Breast epithelium (tissue), 4 donors: ENCODE data around the gene EFNB2. TPM values are rescaled to one million over a fixed set of nuclear protein-coding genes. Genes with fewer than 3 reads are reported as not detected.

Experiments used
- DNase-seq, 2 donors: peaks; one replicate each; pipeline ENCODE4 v3.0.0-alpha.2; 2019; ENCODE audit warnings: low spot score in 2 of 2
- H3K27ac ChIP-seq, 2 donors: fragments of 200-600 bp; sonication (generic) in 1 of 2; one replicate each; pipeline ENCODE4 v1.5.1; 2016 to 2019; ENCODE audit warnings: mild to moderate bottlenecking in 1 of 2
- H3K27me3 ChIP-seq, 2 donors: fragments of 200-600 bp; sonication (generic) in 1 of 2; one replicate each; pipeline versions ENCODE4 v1.5.1 to v1.6.0; 2017 to 2019; ENCODE audit warnings: control low read depth in 1 of 2, mild to moderate bottlenecking in 1 of 2
- H3K36me3 ChIP-seq: fragments of 200-600 bp; one replicate; pipeline ENCODE4 v1.5.1; 2019
- H3K4me1 ChIP-seq, 2 donors: fragments of 200-600 bp; sonication (generic); one replicate each; pipeline ENCODE4 v1.5.1; 2016 to 2019; ENCODE audit warnings: control low read depth in 1 of 2
- H3K4me3 ChIP-seq, 3 donors: fragments of 200-600 bp; sonication (generic); 1 replicate in 2 of 3; 2 replicates in 1 of 3; pipeline ENCODE4 v1.5.1; 2016 to 2019; ENCODE audit warnings: mild to moderate bottlenecking in 3 of 3, moderate library complexity in 2 of 3
- H3K9me3 ChIP-seq, 2 donors: fragments of 200-600 bp; sonication (generic) in 1 of 2; one replicate each; pipeline ENCODE4 v1.5.1; 2016 to 2019; ENCODE audit warnings: control low read depth in 1 of 2
- POLR2A ChIP-seq: fragments of 450-650 bp; IDR thresholded peaks from one replicate; pipeline ENCODE4 v1.6.1; 2016; ENCODE audit warnings: antibody characterized with exemption, mild to moderate bottlenecking, moderate library complexity
- POLR2AphosphoS5 ChIP-seq, 3 donors: sonication (generic); formaldehyde crosslinking; IDR thresholded peaks; one replicate each; pipeline ENCODE4 v1.6.1; 2017; ENCODE audit warnings: antibody characterized with exemption in 3 of 3
- intact Hi-C: fragments of 100-400 bp; cut with DNase I; formaldehyde crosslinking; loops from one replicate; pipeline ENCODE4 v1.15.1; 2023; ENCODE audit warnings: low total_unique reads
- total RNA-seq, 3 donors: library from RNA; depleted of rRNA; stranded (reverse); fragments of >200 nt; gene quantifications; one replicate each; pipeline ENCODE4 v1.1.0, GENCODE V29; 2016
- TF ChIP-seq, protein P1 (sequence below), 3 donors: fragments of 450-650 bp; IDR thresholded peaks; one replicate each; pipeline ENCODE4 v1.5.1; 2016 to 2017; ENCODE audit warnings: antibody characterized with exemption in 3 of 3, mild to moderate bottlenecking in 3 of 3, moderate library complexity in 3 of 3

Gene EFNB2
- total RNA-seq, 3 donors from 2014 or later, result 9.4 to 15.7 (median 15.2) TPM

DNA sequence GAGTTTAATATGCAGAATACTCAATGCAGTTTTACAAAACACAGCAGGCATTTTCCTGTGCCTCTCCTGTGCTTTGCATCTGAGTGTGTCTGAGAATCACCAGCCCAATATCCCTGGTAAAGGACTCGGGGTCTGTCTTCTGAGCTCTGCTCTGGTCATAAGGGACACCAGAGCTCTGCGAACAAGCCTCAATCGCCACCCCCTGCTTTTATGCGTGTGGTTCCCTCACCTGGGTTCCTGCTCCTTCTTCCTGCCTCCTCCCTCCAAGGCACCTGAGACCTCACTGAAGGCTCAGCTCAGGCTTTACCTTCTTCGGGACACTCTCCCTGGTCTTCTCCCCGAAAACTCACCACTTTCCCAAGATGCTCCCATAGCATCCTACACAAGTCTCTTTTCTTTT is 84.5 kb downstream of the EFNB2 start:
- Histone ChIP-seq H3K27me3 (no peaks in the 10 kb centered on the region), H3K9me3 (no peaks in the 10 kb centered on the region), H3K27ac (no peak overlapping the region), H3K36me3 (no peaks in the 10 kb centered on the region), H3K4me3 (no peak overlapping the region), H3K4me1 (no peaks in the 10 kb centered on the region)
- DNase-seq, result no peak
- intact Hi-C loops, result no loop called here
- TF ChIP-seq POLR2AphosphoS5 (IDR thresholded peaks at IDR 0.05) (no peak), POLR2A (no peak)
- TF ChIP-seq, protein P1, sequence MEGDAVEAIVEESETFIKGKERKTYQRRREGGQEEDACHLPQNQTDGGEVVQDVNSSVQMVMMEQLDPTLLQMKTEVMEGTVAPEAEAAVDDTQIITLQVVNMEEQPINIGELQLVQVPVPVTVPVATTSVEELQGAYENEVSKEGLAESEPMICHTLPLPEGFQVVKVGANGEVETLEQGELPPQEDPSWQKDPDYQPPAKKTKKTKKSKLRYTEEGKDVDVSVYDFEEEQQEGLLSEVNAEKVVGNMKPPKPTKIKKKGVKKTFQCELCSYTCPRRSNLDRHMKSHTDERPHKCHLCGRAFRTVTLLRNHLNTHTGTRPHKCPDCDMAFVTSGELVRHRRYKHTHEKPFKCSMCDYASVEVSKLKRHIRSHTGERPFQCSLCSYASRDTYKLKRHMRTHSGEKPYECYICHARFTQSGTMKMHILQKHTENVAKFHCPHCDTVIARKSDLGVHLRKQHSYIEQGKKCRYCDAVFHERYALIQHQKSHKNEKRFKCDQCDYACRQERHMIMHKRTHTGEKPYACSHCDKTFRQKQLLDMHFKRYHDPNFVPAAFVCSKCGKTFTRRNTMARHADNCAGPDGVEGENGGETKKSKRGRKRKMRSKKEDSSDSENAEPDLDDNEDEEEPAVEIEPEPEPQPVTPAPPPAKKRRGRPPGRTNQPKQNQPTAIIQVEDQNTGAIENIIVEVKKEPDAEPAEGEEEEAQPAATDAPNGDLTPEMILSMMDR (IDR thresholded peaks at IDR 0.05), result no peak

DNA sequence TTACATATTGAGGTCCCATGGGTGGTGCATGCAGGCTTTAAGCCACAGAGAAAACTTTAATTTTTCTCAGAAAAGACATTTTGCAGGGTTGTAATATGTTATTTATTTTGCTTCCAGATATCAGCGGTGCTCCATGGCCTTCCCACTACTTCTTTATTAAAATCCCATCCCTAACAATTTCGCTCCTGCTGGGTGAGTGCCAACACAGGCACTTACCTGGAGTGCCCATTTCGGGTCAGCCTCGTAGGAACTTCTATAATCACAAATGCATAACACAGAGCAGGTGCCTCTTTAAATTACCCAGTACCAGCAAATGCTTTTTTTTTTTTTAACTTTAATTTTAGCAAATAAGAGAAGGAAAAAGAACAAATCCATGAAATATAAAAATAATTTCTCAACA is 86.4 kb downstream of the EFNB2 start:
- no peaks in the 10 kb centered on the region for H3K36me3 ChIP-seq
- DNase-seq, result no peak
- no peaks in the 10 kb centered on the region for H3K27me3 ChIP-seq
- H3K4me3 ChIP-seq, result no peak overlapping the region
- no peaks in the 10 kb centered on the region for H3K9me3 ChIP-seq
- no peaks in the 10 kb centered on the region for H3K4me1 ChIP-seq
- TF ChIP-seq POLR2AphosphoS5 (IDR thresholded peaks at IDR 0.05) (no peak), POLR2A (no peak)
- TF ChIP-seq, protein P1 (IDR thresholded peaks at IDR 0.05), result no peak
- intact Hi-C loops, result no loop called here
- no peak overlapping the region for H3K27ac ChIP-seq

DNA sequence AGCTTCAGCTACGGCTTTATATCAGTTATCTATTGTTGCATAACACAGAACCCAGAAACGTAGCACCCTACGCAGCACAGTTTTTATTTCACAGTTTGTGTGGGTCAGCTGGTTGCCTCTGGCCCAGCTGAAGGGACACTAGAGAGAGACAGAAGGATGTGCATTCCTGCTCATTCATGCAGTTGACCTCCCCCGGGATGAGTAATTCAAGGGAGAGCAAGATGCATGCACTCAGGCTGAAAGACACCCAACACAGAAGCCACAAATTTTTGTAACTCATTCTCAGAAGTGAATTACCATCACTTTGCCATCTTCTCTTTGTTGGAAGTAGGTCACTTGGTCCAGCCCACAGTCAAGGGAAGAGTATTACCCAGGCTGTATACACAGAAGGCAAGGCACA is 89.5 kb downstream of the EFNB2 start:
- no peak for DNase-seq
- no peaks in the 10 kb centered on the region for H3K9me3 ChIP-seq
- no peaks in the 10 kb centered on the region for H3K36me3 ChIP-seq
- H3K27ac ChIP-seq, result no peak overlapping the region
- TF ChIP-seq POLR2A (no peak), POLR2AphosphoS5 (IDR thresholded peaks at IDR 0.05) (no peak)
- TF ChIP-seq, protein P1 (IDR thresholded peaks at IDR 0.05), result no peak
- H3K4me1 ChIP-seq, result no peaks in the 10 kb centered on the region
- no peaks in the 10 kb centered on the region for H3K27me3 ChIP-seq
- intact Hi-C loops, result no loop called here
- H3K4me3 ChIP-seq, result no peak overlapping the region

DNA sequence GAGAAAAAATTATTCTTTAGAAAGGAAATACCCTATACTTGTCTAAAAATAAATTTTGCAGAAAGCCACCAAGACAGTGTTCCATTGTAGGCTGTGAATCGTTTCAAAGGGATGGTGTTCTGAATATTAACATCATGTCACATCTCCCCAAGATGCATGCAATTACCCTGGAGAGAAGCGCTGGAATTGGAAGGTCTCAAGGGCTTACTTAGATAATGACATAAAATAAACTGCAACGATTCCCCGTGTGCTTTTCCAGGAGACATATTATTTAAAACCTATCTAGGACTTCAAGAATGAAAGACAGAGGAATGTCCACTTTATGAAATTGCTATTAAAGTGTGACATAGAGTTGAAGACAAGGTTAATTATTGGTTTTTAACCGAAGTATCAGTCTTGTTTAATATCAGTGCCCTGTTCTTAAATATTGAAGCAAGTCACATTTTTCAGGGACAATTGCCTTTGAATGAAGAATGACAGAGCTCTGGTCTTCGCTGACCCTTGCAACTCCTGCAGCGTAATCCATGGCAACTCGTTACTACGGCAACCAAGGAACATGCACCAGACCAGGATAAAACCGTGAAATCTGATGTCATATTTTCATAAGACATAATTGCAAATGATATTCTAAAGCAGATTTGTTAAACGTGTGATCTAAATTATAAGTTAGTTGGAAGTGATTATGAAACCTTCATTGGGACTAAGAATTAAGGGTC is 91.7 kb downstream of the EFNB2 start:
- Histone ChIP-seq H3K4me1 (no peaks in the 10 kb centered on the region), H3K4me3 (no peak overlapping the region), H3K36me3 (no peaks in the 10 kb centered on the region), H3K9me3 (no peaks in the 10 kb centered on the region), H3K27ac (no peak overlapping the region), H3K27me3 (no peaks in the 10 kb centered on the region)
- no peak for DNase-seq
- TF ChIP-seq POLR2AphosphoS5 (IDR thresholded peaks at IDR 0.05) (no peak), POLR2A (no peak)
- TF ChIP-seq, protein P1 (IDR thresholded peaks at IDR 0.05), result no peak
- intact Hi-C loops, result no loop called here

DNA sequence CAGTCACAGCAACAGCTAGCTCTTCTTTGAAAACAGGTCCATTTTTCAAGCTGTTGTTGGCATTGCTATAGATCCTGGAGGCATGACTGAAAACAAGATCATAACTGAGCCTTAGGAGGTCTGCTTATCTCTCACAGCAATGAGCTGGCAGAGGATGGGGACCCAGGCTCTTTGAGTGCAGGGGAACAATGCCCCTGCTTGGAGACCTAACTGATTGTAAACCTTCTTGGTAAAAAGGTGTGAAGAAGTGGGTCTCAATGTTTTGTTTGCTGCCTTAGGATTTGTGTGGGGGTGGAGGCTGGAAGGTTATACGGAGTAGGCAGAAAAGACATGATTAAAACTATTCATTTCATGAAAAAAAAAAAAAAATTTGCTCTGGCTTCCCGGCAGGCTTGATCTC is 94.6 kb downstream of the EFNB2 start:
- Histone ChIP-seq H3K36me3 (no peaks in the 10 kb centered on the region), H3K27me3 (no peaks in the 10 kb centered on the region), H3K4me1 (no peaks in the 10 kb centered on the region), H3K27ac (no peak overlapping the region), H3K9me3 (no peaks in the 10 kb centered on the region), H3K4me3 (no peak overlapping the region)
- no peak for TF ChIP-seq POLR2A
- DNase-seq, result no peak
- intact Hi-C loops, result no loop called here

Other genes starting within 250 kb of the EFNB2 start
- gene ARGLU1, start 32.5 kb upstream of the EFNB2 start, total RNA-seq, result 100 to 1,000 TPM; 122 to 181 (median 136) TPM